Measurements from ENCODE around the gene SP4. TPM values are rescaled to one million over a fixed set of nuclear protein-coding genes. Genes with fewer than 3 reads are reported as not detected.

SP4 gene
- total RNA-seq, 2 experiments from 2014 or later = 55.9 to 58.7 TPM

DNA sequence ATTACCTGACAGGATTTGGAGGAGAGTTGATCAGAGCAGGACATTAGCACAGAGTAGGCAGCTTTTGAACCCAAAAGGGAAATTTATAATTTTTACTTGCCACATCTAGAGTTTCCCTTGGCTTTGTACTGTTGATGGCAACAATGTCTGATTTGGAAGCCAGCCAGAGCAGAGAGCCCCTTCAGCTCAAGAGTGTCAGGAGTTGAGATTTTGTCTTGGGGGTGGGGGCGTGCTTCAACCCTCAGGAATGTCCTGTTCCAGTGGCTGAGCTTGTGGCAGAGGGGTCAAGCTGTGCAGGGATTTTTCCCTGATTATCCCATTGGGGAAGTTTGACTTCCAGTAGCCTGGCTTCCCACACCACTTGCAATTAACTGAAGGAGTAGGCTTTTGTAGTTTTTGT lies 27.0 kb downstream of the SP4 start:
- CTCF ChIA-PET = no interaction called here
- peaks cover 8% of the 10 kb centered on the region for H3K4me1 Mint-ChIP-seq
- peaks cover 36% of the 10 kb centered on the region for H3K9me3 Mint-ChIP-seq (ENCODE audit: low read depth)

DNA sequence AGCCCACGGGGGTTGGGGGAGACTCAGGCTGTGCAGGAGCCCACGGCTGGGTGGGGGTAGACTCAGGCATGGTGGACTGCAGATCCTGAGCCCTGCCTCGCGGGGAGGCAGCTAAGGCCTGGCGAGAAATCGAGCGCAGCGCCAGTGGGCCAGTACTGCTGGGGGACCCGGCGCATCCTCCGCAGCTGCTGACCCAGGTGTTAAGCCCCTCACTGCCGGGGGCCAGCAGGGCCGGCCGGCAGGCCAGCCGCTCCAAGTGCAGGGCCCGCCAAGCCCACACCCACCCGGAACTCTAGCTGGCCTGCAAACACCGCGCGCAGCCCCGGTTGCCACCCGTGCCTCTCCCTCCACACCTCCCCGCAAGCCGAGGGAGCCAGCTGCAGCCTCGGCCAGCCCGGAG lies 33.4 kb downstream of the SP4 start:
- peaks cover 76% of the 10 kb centered on the region for H3K36me3 Mint-ChIP-seq
- no peak overlapping the region for H3K27ac Mint-ChIP-seq
- H3K27me3 Mint-ChIP-seq = no peaks in the 10 kb centered on the region
- DNase-seq (no peak), ATAC-seq (no peak)
- CTCF ChIA-PET = no interaction called here
- H3K9me3 Mint-ChIP-seq (ENCODE audit: low read depth) = peaks cover 17% of the 10 kb centered on the region
- H3K4me1 Mint-ChIP-seq = peaks cover 16% of the 10 kb centered on the region
- no peak overlapping the region for H3K4me3 Mint-ChIP-seq

More for the DNA sequence above, 27.0 kb downstream of the SP4 start:
- H3K4me3 Mint-ChIP-seq = no peak overlapping the region
- no peak overlapping the region for H3K27ac Mint-ChIP-seq
- DNase-seq (no peak), ATAC-seq (no peak)
- peaks cover 98% of the 10 kb centered on the region for H3K36me3 Mint-ChIP-seq
- H3K27me3 Mint-ChIP-seq = no peaks in the 10 kb centered on the region

DNA sequence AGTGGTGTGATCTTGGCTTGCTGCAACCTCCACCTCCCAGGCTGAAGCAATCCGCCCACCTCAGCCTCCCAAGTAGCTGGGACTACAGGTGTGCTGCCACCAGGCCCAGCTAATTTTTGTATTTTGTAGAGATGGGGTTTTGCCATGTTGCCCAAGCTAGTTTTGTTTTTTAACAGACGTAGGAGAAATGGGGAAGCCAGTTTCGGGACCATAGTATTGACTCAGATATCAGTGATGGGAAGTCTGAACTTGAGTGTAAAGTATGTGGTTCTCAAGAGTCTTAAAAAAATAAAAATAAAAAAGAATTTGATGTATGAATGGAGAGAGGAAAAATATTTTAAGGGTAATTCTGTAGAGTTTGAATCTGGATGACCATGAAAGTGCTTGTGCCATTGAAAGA lies 34.2 kb downstream of the SP4 start:
- Mint-ChIP-seq H3K27ac (no peak overlapping the region), H3K27me3 (no peaks in the 10 kb centered on the region), H3K36me3 (peaks cover 76% of the 10 kb centered on the region), H3K4me3 (no peak overlapping the region), H3K4me1 (peaks cover 16% of the 10 kb centered on the region), H3K9me3 (ENCODE audit: low read depth) (peaks cover 17% of the 10 kb centered on the region)
- no peak for ATAC-seq
- DNase-seq = no peak
- CTCF ChIA-PET = no interaction called here

DNA sequence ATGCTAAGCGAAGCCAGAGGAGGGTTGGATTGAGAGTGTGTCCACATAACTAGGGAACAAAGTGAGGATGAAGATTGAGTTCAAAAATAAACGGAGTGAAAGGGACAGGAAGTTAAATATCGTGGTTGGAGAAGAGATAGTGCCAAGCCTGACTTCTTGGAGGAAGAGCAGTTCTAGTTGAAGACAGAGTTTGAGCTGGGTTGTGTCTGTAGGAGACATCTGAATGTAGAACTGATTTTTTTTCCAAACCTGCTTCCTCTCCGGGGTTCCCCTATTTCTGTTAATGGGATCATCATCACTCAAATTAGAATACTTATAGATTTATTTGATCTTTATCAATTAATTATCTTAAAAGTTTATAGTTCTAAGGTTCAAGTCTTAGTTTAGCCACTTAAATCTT lies 35.6 kb downstream of the SP4 start:
- ATAC-seq (no peak), DNase-seq (no peak)
- Mint-ChIP-seq H3K4me1 (peaks cover 16% of the 10 kb centered on the region), H3K27ac (no peak overlapping the region), H3K9me3 (ENCODE audit: low read depth) (peaks cover 12% of the 10 kb centered on the region), H3K27me3 (no peaks in the 10 kb centered on the region), H3K4me3 (no peak overlapping the region), H3K36me3 (peaks cover 72% of the 10 kb centered on the region)
- CTCF ChIA-PET = no interaction called here

DNA sequence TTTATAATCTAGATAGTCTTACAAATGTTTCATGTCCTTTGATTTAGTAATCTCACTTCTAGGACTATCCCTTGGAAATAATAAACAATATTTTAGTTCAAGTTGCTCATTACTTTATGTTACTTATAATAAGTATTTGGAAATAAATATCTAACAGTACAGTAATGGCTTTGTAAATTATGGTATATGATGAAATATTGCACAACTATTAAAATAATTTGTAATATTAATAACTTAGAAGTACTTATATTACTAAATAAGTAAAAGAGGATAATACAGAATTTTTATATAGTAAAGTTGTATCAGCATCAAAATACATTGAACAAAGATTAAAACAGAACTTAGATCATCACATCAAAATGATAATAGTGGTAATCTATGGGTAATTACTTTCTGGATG lies 41.1 kb downstream of the SP4 start:
- Mint-ChIP-seq H3K27me3 (no peaks in the 10 kb centered on the region), H3K4me1 (peaks cover 8% of the 10 kb centered on the region), H3K36me3 (peaks cover 64% of the 10 kb centered on the region), H3K27ac (no peak overlapping the region), H3K4me3 (no peak overlapping the region), H3K9me3 (ENCODE audit: low read depth) (peaks cover 2% of the 10 kb centered on the region)
- CTCF ChIA-PET = no interaction called here
- no peak for DNase-seq
- no peak for ATAC-seq

DNA sequence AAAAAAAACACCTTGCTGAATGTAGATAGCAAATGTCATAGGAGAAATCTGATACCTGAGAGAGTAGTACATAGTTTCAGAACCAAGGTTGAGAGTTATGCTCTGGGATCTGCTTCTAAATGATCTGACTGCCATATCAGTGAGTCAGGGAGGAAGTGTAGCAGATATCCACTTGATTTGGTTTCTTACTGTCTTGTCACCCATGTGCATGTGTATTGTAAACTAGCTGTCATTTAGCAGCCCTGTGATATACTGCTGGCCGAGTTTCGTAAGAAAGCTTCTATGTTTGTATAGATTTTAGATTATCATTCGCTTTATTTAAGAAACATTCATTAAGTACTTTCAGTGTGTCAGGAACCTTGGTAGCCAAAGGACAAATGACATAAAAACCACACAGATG lies 42.0 kb downstream of the SP4 start:
- H3K4me3 Mint-ChIP-seq = no peak overlapping the region
- no peak for ATAC-seq
- CTCF ChIA-PET = interaction anchor here (0.7 kb wide), 1 partner anchor 871 kb away, joined by 4 read pairs; no protein-coding TSS in a partner anchor
- H3K9me3 Mint-ChIP-seq (ENCODE audit: low read depth) = peaks cover 2% of the 10 kb centered on the region
- DNase-seq = no peak
- peaks cover 69% of the 10 kb centered on the region for H3K36me3 Mint-ChIP-seq
- peaks cover 8% of the 10 kb centered on the region for H3K4me1 Mint-ChIP-seq
- H3K27me3 Mint-ChIP-seq = no peaks in the 10 kb centered on the region
- H3K27ac Mint-ChIP-seq = no peak overlapping the region

DNA sequence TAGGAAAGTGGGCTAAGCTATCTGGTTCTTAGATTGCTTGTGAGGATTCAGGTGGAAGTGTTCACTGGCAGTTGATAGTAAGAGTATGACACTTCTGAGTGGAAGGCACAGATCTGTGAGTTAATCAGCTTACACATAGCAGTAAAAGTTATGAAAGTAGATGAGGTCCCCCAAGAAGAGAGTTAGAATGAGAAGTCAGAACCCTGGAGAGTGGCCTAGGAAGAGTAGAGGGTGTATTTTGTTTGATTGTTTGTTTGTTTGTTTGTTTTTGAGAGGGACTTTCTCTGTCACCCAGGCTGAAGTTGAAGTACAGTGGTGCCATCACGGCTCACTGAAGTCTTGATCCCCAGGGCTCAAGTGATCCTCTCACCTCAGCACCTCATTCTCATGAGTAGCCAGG lies 44.1 kb downstream of the SP4 start:
- Mint-ChIP-seq H3K27ac (no peak overlapping the region), H3K27me3 (no peaks in the 10 kb centered on the region), H3K9me3 (ENCODE audit: low read depth) (peaks cover 2% of the 10 kb centered on the region), H3K4me3 (no peak overlapping the region), H3K4me1 (peaks cover 8% of the 10 kb centered on the region), H3K36me3 (peaks cover 57% of the 10 kb centered on the region)
- ATAC-seq = no peak
- CTCF ChIA-PET = interaction anchor here (1.7 kb wide), 1 partner anchor 208 kb away, joined by 3 read pairs; no protein-coding TSS in a partner anchor
- DNase-seq = no peak

DNA sequence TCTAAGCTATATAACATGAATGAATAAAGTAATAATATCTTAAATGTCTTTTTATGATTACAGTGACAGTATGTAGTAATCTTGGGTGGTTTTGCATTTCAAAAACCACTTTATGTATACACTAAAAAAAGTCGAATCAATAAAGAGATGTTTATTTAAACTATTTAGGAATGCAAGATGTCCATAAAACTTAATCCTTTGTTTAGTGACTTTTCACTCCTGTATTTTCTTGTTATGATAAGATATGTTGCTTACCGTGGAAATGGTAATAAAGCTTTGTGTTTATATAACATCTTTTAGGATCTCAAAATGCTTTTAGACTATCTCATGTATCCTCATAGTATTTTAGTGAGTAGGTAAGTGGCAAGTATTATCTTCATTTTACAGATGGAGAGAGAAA lies 48.5 kb downstream of the SP4 start:
- Mint-ChIP-seq H3K4me3 (no peak overlapping the region), H3K27me3 (no peaks in the 10 kb centered on the region), H3K36me3 (peaks cover 67% of the 10 kb centered on the region), H3K4me1 (peaks cover 13% of the 10 kb centered on the region), H3K27ac (no peak overlapping the region), H3K9me3 (ENCODE audit: low read depth) (no peaks in the 10 kb centered on the region)
- no peak for ATAC-seq
- CTCF ChIA-PET = no interaction called here
- DNase-seq = no peak

DNA sequence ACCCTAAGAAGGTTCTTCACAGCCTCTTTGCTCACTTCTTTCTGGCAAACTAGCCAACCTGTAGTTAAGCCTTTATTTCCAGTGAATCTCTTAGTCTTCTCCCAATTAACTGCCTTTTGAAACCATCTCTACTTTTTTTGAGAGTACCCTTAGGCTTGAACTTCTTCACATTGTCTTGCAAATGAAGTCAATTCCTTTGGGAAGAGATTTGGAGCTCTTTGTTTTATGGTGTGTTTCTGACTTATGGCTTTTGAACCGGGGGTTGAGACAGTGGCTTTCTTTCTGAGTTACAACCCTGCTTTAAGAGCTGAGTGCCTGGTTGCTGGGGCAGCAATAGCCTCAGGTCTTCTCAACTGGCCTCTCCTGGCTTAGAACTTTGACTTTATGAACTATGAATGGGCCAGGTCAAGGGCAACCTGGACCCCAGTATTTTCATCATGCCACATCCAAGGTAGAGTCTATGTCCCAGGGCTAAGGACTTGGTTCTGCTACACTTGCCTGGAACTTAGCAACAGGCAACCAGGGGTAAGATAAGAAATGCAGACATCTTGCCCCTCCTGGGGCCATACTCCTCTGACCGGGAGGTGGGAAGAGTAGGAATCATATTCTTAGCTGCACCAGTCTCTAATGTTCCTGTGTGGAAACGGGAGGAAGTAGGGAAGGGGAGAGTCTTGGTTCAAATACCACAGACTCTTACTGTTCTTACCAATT lies 53.0 kb downstream of the SP4 start:
- H3K27me3 Mint-ChIP-seq = no peaks in the 10 kb centered on the region
- H3K4me3 Mint-ChIP-seq = no peak overlapping the region
- no peak overlapping the region for H3K27ac Mint-ChIP-seq
- DNase-seq (no peak), ATAC-seq (no peak)
- H3K9me3 Mint-ChIP-seq (ENCODE audit: low read depth) = no peaks in the 10 kb centered on the region
- H3K4me1 Mint-ChIP-seq = peaks cover 5% of the 10 kb centered on the region
- peaks cover 72% of the 10 kb centered on the region for H3K36me3 Mint-ChIP-seq
- CTCF ChIA-PET = no interaction called here

DNA sequence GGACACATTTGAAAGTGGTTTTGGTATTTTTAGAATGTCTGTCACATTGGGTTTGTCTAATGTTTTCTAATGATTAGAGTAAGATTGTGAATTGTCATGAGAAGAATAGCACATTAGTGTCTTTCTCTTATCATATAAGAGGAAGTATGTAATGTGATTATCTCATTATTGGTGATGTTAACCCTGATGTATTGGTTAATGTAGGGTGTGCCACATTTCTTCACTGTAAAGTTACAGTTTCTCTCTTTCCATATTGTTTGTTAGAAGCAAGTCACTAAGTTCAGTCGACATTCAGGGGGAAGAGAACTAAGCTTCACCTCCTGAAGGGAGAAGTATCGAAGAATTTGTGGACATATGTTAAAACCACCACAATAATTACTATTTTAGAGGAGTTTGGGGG lies 58.6 kb downstream of the SP4 start:
- Mint-ChIP-seq H3K36me3 (peaks cover 80% of the 10 kb centered on the region), H3K4me3 (no peak overlapping the region), H3K9me3 (ENCODE audit: low read depth) (peaks cover 11% of the 10 kb centered on the region), H3K4me1 (no peaks in the 10 kb centered on the region), H3K27me3 (no peaks in the 10 kb centered on the region), H3K27ac (no peak overlapping the region)
- DNase-seq (no peak), ATAC-seq (no peak)
- CTCF ChIA-PET = no interaction called here

DNA sequence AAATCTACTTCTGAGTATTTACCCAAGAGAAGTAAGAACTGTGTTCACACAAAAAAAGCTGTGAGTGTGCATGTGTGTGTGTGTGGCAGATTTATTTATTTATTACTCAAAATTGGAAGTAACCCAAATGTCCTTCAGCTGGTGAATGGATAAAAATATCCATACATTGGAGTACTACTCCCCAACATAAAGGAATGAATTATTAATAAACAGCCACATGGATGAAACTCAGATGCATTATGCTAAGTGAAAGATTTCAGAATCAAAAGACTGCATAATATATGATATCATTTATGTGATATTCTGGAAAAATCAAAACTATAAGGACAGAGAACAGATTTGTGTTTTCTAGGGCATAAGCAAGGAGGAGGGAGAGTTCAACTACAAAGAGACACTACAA lies 67.8 kb downstream of the SP4 start:
- H3K36me3 Mint-ChIP-seq = peaks cover 76% of the 10 kb centered on the region
- H3K27ac Mint-ChIP-seq = no peak overlapping the region
- CTCF ChIA-PET = no interaction called here
- H3K27me3 Mint-ChIP-seq = no peaks in the 10 kb centered on the region
- DNase-seq = no peak
- H3K4me1 Mint-ChIP-seq = no peaks in the 10 kb centered on the region
- no peak for ATAC-seq
- H3K4me3 Mint-ChIP-seq = no peak overlapping the region
- peaks cover 38% of the 10 kb centered on the region for H3K9me3 Mint-ChIP-seq (ENCODE audit: low read depth)

DNA sequence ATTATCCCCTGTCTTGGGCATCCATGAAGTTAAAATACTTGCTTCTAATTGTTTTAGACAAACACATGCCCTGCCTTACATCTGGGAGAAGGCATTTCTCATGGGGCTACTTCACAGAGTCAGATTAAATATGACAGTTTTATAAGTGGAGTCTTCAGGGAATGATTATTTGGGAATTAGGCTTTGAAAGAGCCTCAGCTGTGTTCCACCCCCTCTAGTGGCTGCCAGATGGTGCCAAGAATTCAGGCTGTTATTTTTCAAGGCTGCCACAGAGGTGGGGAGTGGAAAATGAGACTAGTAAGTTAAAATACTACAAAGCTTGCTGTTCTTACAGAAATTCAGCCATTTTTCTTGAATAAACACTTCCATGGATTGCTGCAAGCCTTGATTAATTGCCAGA lies 69.2 kb downstream of the SP4 start:
- ATAC-seq = no peak
- Mint-ChIP-seq H3K27ac (no peak overlapping the region), H3K27me3 (no peaks in the 10 kb centered on the region), H3K4me1 (no peaks in the 10 kb centered on the region), H3K4me3 (no peak overlapping the region), H3K9me3 (ENCODE audit: low read depth) (peaks cover 32% of the 10 kb centered on the region), H3K36me3 (peaks cover 77% of the 10 kb centered on the region)
- no peak for DNase-seq
- CTCF ChIA-PET = no interaction called here

DNA sequence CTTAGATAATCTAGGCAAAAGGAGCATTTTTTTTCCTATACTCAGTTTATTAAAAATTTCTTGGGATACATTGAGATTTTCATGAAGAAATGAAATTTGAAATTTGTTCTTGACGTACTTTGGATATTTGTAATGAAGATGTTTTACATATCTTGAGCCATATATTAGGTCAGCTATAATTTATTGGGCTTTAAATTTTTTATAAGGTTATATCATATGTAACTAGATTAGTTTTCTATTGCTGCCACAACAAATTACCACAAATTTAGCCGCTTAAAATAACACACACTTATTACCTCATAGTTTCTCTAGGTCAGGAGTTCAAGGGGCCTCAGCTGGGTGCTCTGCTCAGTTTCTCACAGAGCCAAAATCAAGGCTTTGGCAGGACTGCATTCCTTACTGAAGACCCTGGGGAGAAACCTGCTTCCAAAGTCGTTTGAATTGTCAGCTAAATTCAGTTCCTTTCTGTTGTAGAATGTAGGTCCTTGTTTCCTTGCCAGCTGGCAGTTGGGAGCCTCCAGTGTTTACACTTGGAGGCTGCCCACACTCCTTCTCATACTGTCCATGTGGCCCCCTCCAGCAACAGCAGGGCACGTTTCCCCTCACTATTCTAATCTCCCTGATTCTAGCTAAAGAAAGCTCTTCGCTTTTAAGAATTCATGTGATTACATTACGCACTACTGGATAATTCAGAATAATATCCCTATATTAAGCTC lies 72.4 kb downstream of the SP4 start:
- CTCF ChIA-PET = no interaction called here
- DNase-seq (no peak), ATAC-seq (no peak)
- H3K4me1 Mint-ChIP-seq = peaks cover 1% of the 10 kb centered on the region
- H3K9me3 Mint-ChIP-seq (ENCODE audit: low read depth) = peaks cover 26% of the 10 kb centered on the region
- H3K27me3 Mint-ChIP-seq = no peaks in the 10 kb centered on the region
- no peak overlapping the region for H3K4me3 Mint-ChIP-seq
- H3K27ac Mint-ChIP-seq = no peak overlapping the region
- H3K36me3 Mint-ChIP-seq = peaks cover 81% of the 10 kb centered on the region

DNA sequence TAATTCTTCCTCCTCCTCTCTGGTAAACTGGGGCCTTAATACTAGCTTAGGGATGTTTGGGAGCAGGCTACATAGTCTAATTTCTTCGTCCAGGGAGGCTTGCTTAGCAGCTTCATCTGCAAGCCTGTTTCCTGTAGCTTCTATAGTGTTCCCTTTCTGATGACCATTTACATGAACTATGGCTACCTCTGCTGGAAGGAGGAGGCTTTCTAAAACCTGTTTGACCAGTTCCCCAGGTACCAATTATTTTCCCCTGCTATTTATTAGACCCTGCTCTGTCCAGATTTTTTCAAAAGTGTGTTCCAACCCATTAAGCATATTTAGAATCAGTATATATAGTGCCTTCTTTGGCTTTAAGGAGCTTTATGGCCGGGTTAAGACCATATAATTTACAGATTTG lies 76.1 kb downstream of the SP4 start:
- H3K9me3 Mint-ChIP-seq (ENCODE audit: low read depth) = peaks cover 24% of the 10 kb centered on the region

More for the DNA sequence above, 76.1 kb downstream of the SP4 start:
- Mint-ChIP-seq H3K4me3 (no peak overlapping the region), H3K4me1 (peaks cover 1% of the 10 kb centered on the region), H3K27ac (peak overlapping the region; percentile 18), H3K27me3 (no peaks in the 10 kb centered on the region), H3K36me3 (peaks cover 90% of the 10 kb centered on the region)
- ATAC-seq = no peak
- CTCF ChIA-PET = no interaction called here
- no peak for DNase-seq
